Lung (tissue), 12 donors: ENCODE data around the gene PKIB. TPM values are rescaled to one million over a fixed set of nuclear protein-coding genes. Genes with fewer than 3 reads are reported as not detected.
"Not testable (repeated sequence)": the region's sequence is repeated elsewhere in the genome, so short reads cannot be mapped to it uniquely, and the experiment has no call there.

Experiments used
- ATAC-seq: fragments of 200-7000 bp; cut with Tn5 transposase; one replicate; pipeline ENCODE4 v1.9.1; 2020; ENCODE audit warnings: moderate number of reproducible peaks; ENCODE audit not compliant: insufficient read depth, low FRiP score
- DNase-seq, 3 donors: peaks; one replicate each; pipeline ENCODE4 v3.0.0-alpha.2; 2013 to 2017
- H3K27ac ChIP-seq, 2 donors: one replicate each; pipeline ENCODE4 v1.5.1; 2013; ENCODE audit warnings: mild to moderate bottlenecking in 2 of 2, moderate library complexity in 2 of 2, control low read depth in 1 of 2, inconsistent platforms in 1 of 2, low read depth in 1 of 2, low read length in 1 of 2
- H3K27me3 ChIP-seq, 3 donors: one replicate each; pipeline ENCODE4 v1.5.1; 2013; ENCODE audit warnings: low read length in 2 of 3; ENCODE audit not compliant: control insufficient read depth in 3 of 3, insufficient read depth in 3 of 3
- H3K36me3 ChIP-seq, 4 donors: one replicate each; pipeline ENCODE4 v1.5.1; 2013; ENCODE audit warnings: low read length in 4 of 4, mild to moderate bottlenecking in 1 of 4, moderate library complexity in 1 of 4; ENCODE audit not compliant: control insufficient read depth in 4 of 4, insufficient read depth in 4 of 4
- H3K4me1 ChIP-seq, 5 donors: one replicate each; pipeline ENCODE4 v1.5.1; 2013; ENCODE audit warnings: low read length in 5 of 5, mild to moderate bottlenecking in 2 of 5, moderate library complexity in 1 of 5; ENCODE audit not compliant: control insufficient read depth in 5 of 5, insufficient read depth in 5 of 5
- H3K4me3 ChIP-seq: one replicate; pipeline ENCODE4 v1.5.1; 2013; ENCODE audit warnings: mild to moderate bottlenecking, control low read depth, moderate library complexity
- H3K9ac ChIP-seq, 2 donors: one replicate each; pipeline ENCODE4 v1.5.1; 2013; ENCODE audit warnings: low read length in 2 of 2, control low read depth in 1 of 2; ENCODE audit not compliant: insufficient read depth in 1 of 2
- H3K9me3 ChIP-seq, 4 donors: one replicate each; pipeline ENCODE4 v1.5.1; 2013; ENCODE audit warnings: low read length in 3 of 4, mild to moderate bottlenecking in 1 of 4, moderate library complexity in 1 of 4; ENCODE audit not compliant: control insufficient read depth in 4 of 4, insufficient read depth in 3 of 4
- WGBS, 2 donors: extraction: QIAGEN DNeasy Blood & Tissue Kit; methylation state at CpG; one replicate each; pipeline ENCODE4 v1.1.7; 2013; 5-methylcytosine and 5-hydroxymethylcytosine counted together
- polyA plus RNA-seq, 2 donors: library from polyadenylated mRNA; stranded (reverse); fragments of 200-250 nt; gene quantifications; one replicate each; pipeline ENCODE4 v1.2.1, GENCODE V29; 2013
- total RNA-seq, 2 donors: library from RNA; depleted of rRNA in 1 of 2; stranded (reverse); fragments of >200 nt in 1 of 2; gene quantifications; one replicate each; pipeline ENCODE4 v1.2.1, GENCODE V29; 2014 to 2021
- TF ChIP-seq, protein P1 (sequence below): IDR thresholded peaks from 2 replicates; pipeline ENCODE4 v1.5.1; 2012; ENCODE audit warnings: mild to moderate bottlenecking; ENCODE audit errors: control extremely low read depth, extremely low read depth
- donor health status: control.
- donor health status: control.
- donor health status: Bipolar disorder and iron deficiency.
- donor health status: healthy.
- donor health status: DM: yes; HTN: yes; CAD: no.

Gene PKIB
- total and polyA plus RNA-seq, 4 donors: 3.0 to 7.4 (median 4.9) TPM

DNA sequence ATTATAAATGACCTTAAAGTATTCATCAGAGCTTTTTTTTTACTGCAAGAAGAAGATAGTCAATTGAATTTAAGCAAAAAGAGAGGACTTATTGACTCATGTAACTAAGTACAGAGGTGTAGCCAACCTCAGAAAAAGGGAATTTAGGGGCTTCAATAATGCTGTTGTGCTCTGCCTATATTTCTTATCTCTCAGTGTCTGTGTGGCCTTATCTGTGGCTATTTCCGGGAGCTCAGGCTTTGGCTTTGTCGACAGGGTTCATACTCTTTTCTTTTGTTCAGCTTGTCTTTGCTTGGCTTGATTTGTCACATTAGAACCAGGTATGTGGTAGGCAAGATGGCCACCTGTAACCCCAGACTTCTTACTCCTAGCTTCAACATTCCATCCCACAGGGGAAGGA is 130.7 kb downstream of the PKIB start:
- no peak for DNase-seq
- no peaks in the 10 kb centered on the region for H3K27me3 ChIP-seq
- 74 to 92% methylated on average over 2 of the region's 2 CpGs for WGBS, 2 donors
- H3K4me1 ChIP-seq: no peaks in the 10 kb centered on the region
- no peak for ATAC-seq
- no peak overlapping the region for H3K4me3 ChIP-seq
- no peaks in the 10 kb centered on the region for H3K36me3 ChIP-seq
- TF ChIP-seq, protein P1, sequence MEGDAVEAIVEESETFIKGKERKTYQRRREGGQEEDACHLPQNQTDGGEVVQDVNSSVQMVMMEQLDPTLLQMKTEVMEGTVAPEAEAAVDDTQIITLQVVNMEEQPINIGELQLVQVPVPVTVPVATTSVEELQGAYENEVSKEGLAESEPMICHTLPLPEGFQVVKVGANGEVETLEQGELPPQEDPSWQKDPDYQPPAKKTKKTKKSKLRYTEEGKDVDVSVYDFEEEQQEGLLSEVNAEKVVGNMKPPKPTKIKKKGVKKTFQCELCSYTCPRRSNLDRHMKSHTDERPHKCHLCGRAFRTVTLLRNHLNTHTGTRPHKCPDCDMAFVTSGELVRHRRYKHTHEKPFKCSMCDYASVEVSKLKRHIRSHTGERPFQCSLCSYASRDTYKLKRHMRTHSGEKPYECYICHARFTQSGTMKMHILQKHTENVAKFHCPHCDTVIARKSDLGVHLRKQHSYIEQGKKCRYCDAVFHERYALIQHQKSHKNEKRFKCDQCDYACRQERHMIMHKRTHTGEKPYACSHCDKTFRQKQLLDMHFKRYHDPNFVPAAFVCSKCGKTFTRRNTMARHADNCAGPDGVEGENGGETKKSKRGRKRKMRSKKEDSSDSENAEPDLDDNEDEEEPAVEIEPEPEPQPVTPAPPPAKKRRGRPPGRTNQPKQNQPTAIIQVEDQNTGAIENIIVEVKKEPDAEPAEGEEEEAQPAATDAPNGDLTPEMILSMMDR: no peak
- H3K9ac ChIP-seq: no peak overlapping the region
- H3K9me3 ChIP-seq: no peaks in the 10 kb centered on the region
- no peak overlapping the region for H3K27ac ChIP-seq

DNA sequence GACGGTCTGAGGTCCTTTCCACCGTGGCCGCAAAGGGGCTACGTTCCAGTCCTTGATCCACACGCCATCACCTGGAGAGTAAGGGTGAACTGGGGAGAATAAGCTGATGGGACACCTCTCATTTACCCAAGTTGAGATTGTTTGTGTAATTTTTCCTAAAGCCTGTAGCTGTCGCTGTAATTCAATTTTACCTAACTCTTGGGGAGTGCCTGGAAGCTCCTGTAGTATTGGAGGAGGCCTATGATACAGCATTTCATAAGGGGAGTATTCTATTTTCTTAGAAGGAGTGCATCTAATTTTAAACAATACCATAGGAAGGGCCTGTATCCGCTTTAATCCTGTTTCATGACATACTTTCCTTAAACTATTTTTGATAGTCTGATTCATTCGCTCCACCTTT is 134.0 kb downstream of the PKIB start:
- H3K9me3 ChIP-seq, H3K4me3 ChIP-seq, ATAC-seq, H3K9ac ChIP-seq, H3K27me3 ChIP-seq, H3K27ac ChIP-seq, H3K4me1 ChIP-seq, H3K36me3 ChIP-seq, DNase-seq: not testable (repeated sequence)
- 35 to 38% methylated on average over 8 of the region's 8 CpGs for WGBS, 2 donors

DNA sequence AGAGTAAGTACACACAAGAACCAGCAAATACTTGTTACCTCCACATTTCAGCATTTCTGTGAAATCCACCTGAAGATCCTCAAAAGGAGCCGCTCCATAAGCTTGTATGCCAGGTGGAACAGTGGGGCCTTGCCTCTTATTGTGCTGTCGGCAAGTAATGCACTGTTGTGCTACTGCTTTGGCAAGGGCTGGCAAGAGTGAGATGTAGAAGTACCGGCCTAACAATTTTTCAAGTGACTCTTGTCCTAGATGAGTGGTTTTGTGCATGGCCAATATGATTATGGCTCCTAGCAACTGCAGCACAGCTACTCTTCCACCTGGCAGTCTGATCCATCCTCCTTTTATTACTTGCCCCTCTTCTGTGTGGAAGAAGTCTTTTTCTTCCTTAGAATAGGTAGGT is 134.7 kb downstream of the PKIB start:
- not testable (repeated sequence) for H3K9me3 ChIP-seq, H3K4me1 ChIP-seq, H3K27ac ChIP-seq, H3K36me3 ChIP-seq, H3K27me3 ChIP-seq, H3K4me3 ChIP-seq, H3K9ac ChIP-seq, ATAC-seq
- WGBS, 2 donors: 69 to 82% methylated on average over 3 of the region's 3 CpGs
- peak; percentile 28 to 71 (median 46) for DNase-seq

DNA sequence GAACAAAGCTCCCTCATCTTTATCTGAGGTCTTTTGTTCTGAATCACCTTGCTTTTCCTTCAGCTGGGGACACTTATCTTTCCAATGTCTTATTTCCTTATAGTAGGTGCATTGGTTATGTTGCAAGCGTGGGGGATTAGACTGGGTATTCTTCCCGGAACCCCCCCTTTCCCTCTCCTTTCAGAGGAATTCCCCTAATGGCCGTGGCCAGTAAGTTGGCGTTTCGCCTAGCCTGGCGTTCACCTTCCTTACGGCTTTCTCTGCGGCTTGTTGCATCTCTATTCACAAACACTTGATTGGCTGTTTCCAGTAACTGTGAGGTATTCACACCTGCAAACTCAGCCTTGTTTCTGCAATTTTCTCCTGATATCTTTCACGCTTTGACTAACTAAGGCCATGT is 136.5 kb downstream of the PKIB start:
- Histone ChIP-seq H3K9ac (no peak overlapping the region), H3K9me3 (no peaks in the 10 kb centered on the region), H3K4me1 (peaks cover 0 to 6% (median 0%) of the 10 kb centered on the region in 5 donors), H3K4me3 (no peak overlapping the region), H3K27ac (no peak overlapping the region), H3K27me3 (no peaks in the 10 kb centered on the region), H3K36me3 (no peaks in the 10 kb centered on the region)
- ATAC-seq (no peak), DNase-seq (no peak)
- WGBS, 2 donors: 73 to 85% methylated on average over 9 of the region's 9 CpGs
- TF ChIP-seq, protein P1: no peak

DNA sequence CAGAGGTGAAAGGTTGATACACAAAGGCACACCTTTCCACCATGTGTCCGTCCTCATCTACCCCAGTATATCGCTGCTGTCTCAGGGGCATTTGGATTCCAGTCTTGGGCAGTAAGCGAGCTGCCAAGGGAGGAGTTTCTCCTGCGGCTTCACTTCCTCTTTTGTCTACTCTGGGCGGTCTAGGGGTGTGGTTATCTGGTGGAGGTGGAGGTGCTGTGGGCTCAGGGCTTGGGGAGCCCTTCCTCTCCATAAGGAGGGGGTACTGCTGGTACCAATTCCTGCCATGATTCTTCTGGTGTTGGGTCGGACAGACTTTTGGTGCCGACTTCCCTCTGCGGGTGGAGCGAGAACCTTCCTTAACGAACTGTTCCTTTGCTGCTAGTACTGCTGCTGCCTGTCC is 137.4 kb downstream of the PKIB start:
- no peaks in the 10 kb centered on the region for H3K36me3 ChIP-seq
- no peaks in the 10 kb centered on the region for H3K27me3 ChIP-seq
- ATAC-seq: no peak
- no peak overlapping the region for H3K27ac ChIP-seq
- peaks cover 0 to 6% (median 0%) of the 10 kb centered on the region in 5 donors for H3K4me1 ChIP-seq
- no peak overlapping the region for H3K9ac ChIP-seq
- WGBS, 2 donors: 70 to 81% methylated on average over 10 of the region's 10 CpGs
- TF ChIP-seq, protein P1: no peak
- no peak for DNase-seq
- H3K9me3 ChIP-seq: no peaks in the 10 kb centered on the region
- H3K4me3 ChIP-seq: no peak overlapping the region

DNA sequence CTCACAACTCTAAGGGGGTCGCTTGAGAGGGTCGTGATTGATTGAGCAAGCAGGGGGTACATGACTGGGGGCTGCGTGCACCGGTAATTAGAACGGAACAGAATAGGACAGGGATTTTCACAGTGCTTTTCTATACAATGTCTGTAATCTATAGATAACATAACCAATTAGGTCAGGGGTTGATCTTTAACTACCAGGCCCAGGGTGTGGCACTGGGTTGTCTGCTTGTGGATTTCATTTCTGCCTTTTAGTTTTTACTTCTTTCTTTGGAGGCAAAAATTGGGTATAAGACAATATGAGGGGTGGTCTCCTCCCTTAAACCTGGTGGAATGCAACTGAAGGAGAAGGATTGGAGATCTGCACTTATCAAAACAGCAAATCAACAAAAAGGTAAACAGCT is 138.7 kb downstream of the PKIB start:
- not testable (repeated sequence) for H3K36me3 ChIP-seq, DNase-seq, H3K9me3 ChIP-seq, H3K27ac ChIP-seq, H3K9ac ChIP-seq, ATAC-seq, H3K4me1 ChIP-seq, H3K27me3 ChIP-seq, H3K4me3 ChIP-seq
- WGBS, 2 donors: 38 to 89% methylated on average over 5 of the region's 5 CpGs
